ENCODE measurements around the gene RYR3.

The RYR3 gene

DNA sequence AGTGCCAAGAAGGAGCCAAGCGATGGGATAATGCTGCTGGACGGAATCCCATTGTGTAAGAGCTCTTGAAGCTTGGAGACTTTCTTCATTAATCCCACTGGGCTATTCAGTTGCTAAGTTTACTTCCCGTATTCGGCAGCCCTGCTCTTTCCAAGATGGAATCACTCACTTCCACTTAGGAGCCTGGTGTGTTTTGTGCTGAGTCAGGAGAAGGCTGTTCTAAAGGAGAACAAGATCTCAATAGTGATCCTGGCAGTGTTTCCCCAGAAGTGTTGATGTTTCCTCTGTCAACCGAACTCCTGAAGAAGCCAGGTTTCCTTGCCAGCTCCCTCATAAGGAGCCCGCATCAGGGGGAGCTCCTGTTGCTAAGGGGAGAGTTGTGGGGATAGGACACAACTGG, 387.4 kb downstream of the RYR3 start:
- no peaks in the 10 kb centered on the region for H3K4me1 ChIP-seq (ENCODE audit: insufficient read depth, low read length, poor library complexity, severe bottlenecking)
- H4K20me1 ChIP-seq (ENCODE audit: insufficient read depth, low read length, poor library complexity, severe bottlenecking) = no peaks in the 10 kb centered on the region
- TF ChIP-seq, protein P1, sequence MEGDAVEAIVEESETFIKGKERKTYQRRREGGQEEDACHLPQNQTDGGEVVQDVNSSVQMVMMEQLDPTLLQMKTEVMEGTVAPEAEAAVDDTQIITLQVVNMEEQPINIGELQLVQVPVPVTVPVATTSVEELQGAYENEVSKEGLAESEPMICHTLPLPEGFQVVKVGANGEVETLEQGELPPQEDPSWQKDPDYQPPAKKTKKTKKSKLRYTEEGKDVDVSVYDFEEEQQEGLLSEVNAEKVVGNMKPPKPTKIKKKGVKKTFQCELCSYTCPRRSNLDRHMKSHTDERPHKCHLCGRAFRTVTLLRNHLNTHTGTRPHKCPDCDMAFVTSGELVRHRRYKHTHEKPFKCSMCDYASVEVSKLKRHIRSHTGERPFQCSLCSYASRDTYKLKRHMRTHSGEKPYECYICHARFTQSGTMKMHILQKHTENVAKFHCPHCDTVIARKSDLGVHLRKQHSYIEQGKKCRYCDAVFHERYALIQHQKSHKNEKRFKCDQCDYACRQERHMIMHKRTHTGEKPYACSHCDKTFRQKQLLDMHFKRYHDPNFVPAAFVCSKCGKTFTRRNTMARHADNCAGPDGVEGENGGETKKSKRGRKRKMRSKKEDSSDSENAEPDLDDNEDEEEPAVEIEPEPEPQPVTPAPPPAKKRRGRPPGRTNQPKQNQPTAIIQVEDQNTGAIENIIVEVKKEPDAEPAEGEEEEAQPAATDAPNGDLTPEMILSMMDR (conservative IDR thresholded peaks at IDR 0.05; ENCODE audit: low read length) = no peak
- TF ChIP-seq EZH2phosphoT487 (IDR thresholded peaks at IDR 0.05; ENCODE audit: borderline replicate concordance) = no peak
- H3K79me2 ChIP-seq (ENCODE audit: insufficient read depth, low read length) = no peaks in the 10 kb centered on the region
- no peak overlapping the region for H3K9ac ChIP-seq (ENCODE audit: low read depth, low read length, poor library complexity, severe bottlenecking)
- no peaks in the 10 kb centered on the region for H3K36me3 ChIP-seq (ENCODE audit: insufficient read depth, low read length)
- no peak overlapping the region for H3K4me2 ChIP-seq (ENCODE audit: low read depth, low read length, poor library complexity, severe bottlenecking)
- H3K9me3 ChIP-seq (ENCODE audit: insufficient read depth, low read depth, low read length) = no peaks in the 10 kb centered on the region
- no peak overlapping the region for H2AFZ ChIP-seq (ENCODE audit: low read length)
- H3K9me2 ChIP-seq (replicated peaks; ENCODE audit: low read depth, low read length) = no peaks in the 10 kb centered on the region
- H3K27me3 ChIP-seq (ENCODE audit: insufficient read depth, low read length, poor library complexity, severe bottlenecking) = no peaks in the 10 kb centered on the region
- H3F3A ChIP-seq (ENCODE audit: low read depth) = no peaks in the 10 kb centered on the region
- H3K4me3 ChIP-seq (ENCODE audit: low read length, poor library complexity, severe bottlenecking) = no peak overlapping the region

DNA sequence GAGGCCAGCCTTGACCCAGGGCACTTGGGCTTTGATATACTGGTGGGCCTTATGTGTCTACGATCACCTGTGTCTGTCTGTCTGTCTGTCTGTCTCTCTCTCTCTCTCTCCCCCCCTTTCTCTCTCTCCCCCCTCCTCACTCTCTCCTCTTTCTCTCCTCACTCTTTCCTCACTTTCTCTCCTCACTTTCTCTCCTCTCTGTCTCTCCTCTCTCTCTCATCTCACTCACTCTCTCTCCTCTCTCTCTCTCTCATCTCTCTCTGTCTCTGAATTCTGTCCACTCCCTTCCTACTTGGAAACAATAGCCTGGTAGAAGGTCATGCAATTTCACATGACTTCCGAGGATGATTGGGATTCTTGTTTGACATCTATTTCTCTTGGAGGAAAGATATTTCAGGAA, 388.4 kb downstream of the RYR3 start:
- no peak overlapping the region for H3K4me2 ChIP-seq (ENCODE audit: low read depth, low read length, poor library complexity, severe bottlenecking)
- no peaks in the 10 kb centered on the region for H3F3A ChIP-seq (ENCODE audit: low read depth)
- H3K9me2 ChIP-seq (replicated peaks; ENCODE audit: low read depth, low read length) = no peaks in the 10 kb centered on the region
- H3K79me2 ChIP-seq (ENCODE audit: insufficient read depth, low read length) = no peaks in the 10 kb centered on the region
- H4K20me1 ChIP-seq (ENCODE audit: insufficient read depth, low read length, poor library complexity, severe bottlenecking) = no peaks in the 10 kb centered on the region
- no peak for TF ChIP-seq EZH2phosphoT487 (IDR thresholded peaks at IDR 0.05; ENCODE audit: borderline replicate concordance)
- TF ChIP-seq, protein P1 (conservative IDR thresholded peaks at IDR 0.05; ENCODE audit: low read length) = no peak
- H3K27me3 ChIP-seq (ENCODE audit: insufficient read depth, low read length, poor library complexity, severe bottlenecking) = no peaks in the 10 kb centered on the region
- no peak overlapping the region for H3K4me3 ChIP-seq (ENCODE audit: low read length, poor library complexity, severe bottlenecking)
- H3K9me3 ChIP-seq (ENCODE audit: insufficient read depth, low read depth, low read length) = no peaks in the 10 kb centered on the region
- H3K9ac ChIP-seq (ENCODE audit: low read depth, low read length, poor library complexity, severe bottlenecking) = no peak overlapping the region
- no peaks in the 10 kb centered on the region for H3K36me3 ChIP-seq (ENCODE audit: insufficient read depth, low read length)
- H3K4me1 ChIP-seq (ENCODE audit: insufficient read depth, low read length, poor library complexity, severe bottlenecking) = no peaks in the 10 kb centered on the region
- no peak overlapping the region for H2AFZ ChIP-seq (ENCODE audit: low read length)

DNA sequence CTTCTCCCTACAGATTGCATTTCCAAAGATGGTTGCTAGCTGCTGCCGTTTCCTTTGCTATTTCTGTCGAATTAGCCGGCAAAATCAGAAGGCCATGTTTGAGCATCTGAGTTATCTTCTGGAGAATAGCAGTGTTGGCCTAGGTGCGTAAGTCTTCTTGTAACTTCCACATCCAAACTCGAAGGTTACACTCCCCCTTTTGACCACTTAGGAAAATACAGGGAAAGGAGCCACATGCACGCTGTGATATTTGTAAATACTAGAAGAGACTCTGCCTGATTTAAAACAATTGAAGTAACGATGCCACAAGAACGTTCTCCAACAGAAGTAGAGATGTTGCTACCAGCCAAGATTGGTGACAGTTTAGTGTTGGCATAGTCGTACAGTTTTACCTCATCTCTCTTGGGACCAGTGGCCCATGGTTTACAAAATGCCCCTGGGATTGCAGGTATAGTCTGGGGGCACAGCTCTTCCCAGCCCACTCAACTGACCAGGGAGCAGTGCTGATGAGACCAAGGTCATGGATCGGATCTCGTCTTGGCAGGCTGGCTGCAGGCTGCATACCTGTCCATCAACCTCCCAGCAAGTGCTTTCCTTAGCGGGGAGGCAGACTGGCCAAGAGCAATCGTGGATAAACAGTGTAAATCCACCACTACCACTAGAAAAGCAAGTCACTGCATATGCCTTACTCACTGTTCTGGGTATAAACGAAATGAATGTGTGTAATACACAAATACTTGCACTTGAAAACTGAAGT, 389.1 kb downstream of the RYR3 start:
- H3K36me3 ChIP-seq (ENCODE audit: insufficient read depth, low read length) = no peaks in the 10 kb centered on the region
- TF ChIP-seq, protein P1 (conservative IDR thresholded peaks at IDR 0.05; ENCODE audit: low read length) = peak; percentile 38
- TF ChIP-seq EZH2phosphoT487 (IDR thresholded peaks at IDR 0.05; ENCODE audit: borderline replicate concordance) = no peak
- no peak overlapping the region for H3K9ac ChIP-seq (ENCODE audit: low read depth, low read length, poor library complexity, severe bottlenecking)
- H3K4me2 ChIP-seq (ENCODE audit: low read depth, low read length, poor library complexity, severe bottlenecking) = no peak overlapping the region
- no peaks in the 10 kb centered on the region for H3K9me3 ChIP-seq (ENCODE audit: insufficient read depth, low read depth, low read length)
- no peaks in the 10 kb centered on the region for H4K20me1 ChIP-seq (ENCODE audit: insufficient read depth, low read length, poor library complexity, severe bottlenecking)
- no peak overlapping the region for H2AFZ ChIP-seq (ENCODE audit: low read length)
- H3K4me1 ChIP-seq (ENCODE audit: insufficient read depth, low read length, poor library complexity, severe bottlenecking) = no peaks in the 10 kb centered on the region
- no peaks in the 10 kb centered on the region for H3K79me2 ChIP-seq (ENCODE audit: insufficient read depth, low read length)
- H3F3A ChIP-seq (ENCODE audit: low read depth) = no peaks in the 10 kb centered on the region
- no peaks in the 10 kb centered on the region for H3K9me2 ChIP-seq (replicated peaks; ENCODE audit: low read depth, low read length)
- no peak overlapping the region for H3K4me3 ChIP-seq (ENCODE audit: low read length, poor library complexity, severe bottlenecking)
- no peaks in the 10 kb centered on the region for H3K27me3 ChIP-seq (ENCODE audit: insufficient read depth, low read length, poor library complexity, severe bottlenecking)
